ENCODE results near the gene ABHD4. TPM values are rescaled to one million over a fixed set of nuclear protein-coding genes. Genes with fewer than 3 reads are reported as not detected.
A peak's percentile ranks its signal among the peaks of the same experiment; 100 is the strongest.

The ABHD4 gene
- total and polyA plus RNA-seq, 2 experiments from 2014 or later, result 39.1 to 40.0 TPM

GRCh38 chr14:22613736-22614239 lies 15.7 kb downstream of the ABHD4 start:
- ATAC-seq, result peak; percentile 72

More at GRCh38 chr14:22613736-22614239, 15.7 kb downstream of the ABHD4 start:
- H4K20me1 ChIP-seq (replicated peaks; ENCODE audit: insufficient read depth), result no peaks in the 10 kb centered on the region
- no peaks in the 10 kb centered on the region for H3K27me3 ChIP-seq (ENCODE audit: insufficient read depth)
- peaks cover 11% of the 10 kb centered on the region for H3K36me3 ChIP-seq (ENCODE audit: insufficient read depth)
- Mint-ChIP-seq H3K4me1 (peaks cover 13% of the 10 kb centered on the region), H3K4me3 (no peak overlapping the region), H3K9me3 (peaks cover 3% of the 10 kb centered on the region; the same call in 1 of the 3 replicates), H3K27ac (peak overlapping the region; percentile 77), H3K36me3 (ENCODE audit: low read depth) (peaks cover 29% of the 10 kb centered on the region), H3K27me3 (ENCODE audit: insufficient read depth, low read depth, poor library complexity) (peaks cover 5% of the 10 kb centered on the region)
- H3K4me1 ChIP-seq (ENCODE audit: insufficient read depth), result peaks cover 6% of the 10 kb centered on the region
- no peak for DNase-seq (ENCODE audit: low spot score)
- no peak overlapping the region for H3K4me3 ChIP-seq
- H3F3A ChIP-seq (replicated peaks; ENCODE audit: low read depth), result no peaks in the 10 kb centered on the region; the same call in 1 of the 2 replicates
- TF ChIP-seq CREB1 (CRISPR knock-in tag; IDR thresholded peaks at IDR 0.05; ENCODE audit: low read depth) (no peak), NANOG (IDR thresholded peaks at IDR 0.05; ENCODE audit: borderline replicate concordance) (no peak), EZH2phosphoT487 (IDR thresholded peaks at IDR 0.05; ENCODE audit: unreplicated experiment) (no peak), ZNF114 (CRISPR knock-in tag; IDR thresholded peaks at IDR 0.05) (no peak), ZNF331 (CRISPR knock-in tag; IDR thresholded peaks at IDR 0.05; ENCODE audit: low read depth) (no peak), JUNB (IDR thresholded peaks at IDR 0.05; ENCODE audit: unreplicated experiment) (no peak), ZNF462 (CRISPR knock-in tag; IDR thresholded peaks at IDR 0.05) (no peak), REST (IDR thresholded peaks at IDR 0.05; ENCODE audit: unreplicated experiment) (no peak), STAT1 (IDR thresholded peaks at IDR 0.05; ENCODE audit: unreplicated experiment) (no peak), EZH2 (IDR thresholded peaks at IDR 0.05; ENCODE audit: low read depth, unreplicated experiment) (no peak), ETS1 (IDR thresholded peaks at IDR 0.05) (no peak), CTCF (conservative IDR thresholded peaks at IDR 0.05; ENCODE audit: low read depth in 2 of 2) (no peak), POLR2AphosphoS5 (IDR thresholded peaks at IDR 0.05; ENCODE audit: low read depth) (no peak)
- H3K27ac ChIP-seq (ENCODE audit: low read depth), result peak overlapping the region; percentile 33
- no peaks in the 10 kb centered on the region for H3K79me2 ChIP-seq (replicated peaks; ENCODE audit: insufficient read depth)
- H3K9me2 ChIP-seq (ENCODE audit: insufficient read depth), result no peaks in the 10 kb centered on the region
- H2AFZ ChIP-seq, result no peak overlapping the region
- H3K4me2 ChIP-seq, result no peak overlapping the region
